ENCODE data around the gene PITPNB.

Gene PITPNB

DNA sequence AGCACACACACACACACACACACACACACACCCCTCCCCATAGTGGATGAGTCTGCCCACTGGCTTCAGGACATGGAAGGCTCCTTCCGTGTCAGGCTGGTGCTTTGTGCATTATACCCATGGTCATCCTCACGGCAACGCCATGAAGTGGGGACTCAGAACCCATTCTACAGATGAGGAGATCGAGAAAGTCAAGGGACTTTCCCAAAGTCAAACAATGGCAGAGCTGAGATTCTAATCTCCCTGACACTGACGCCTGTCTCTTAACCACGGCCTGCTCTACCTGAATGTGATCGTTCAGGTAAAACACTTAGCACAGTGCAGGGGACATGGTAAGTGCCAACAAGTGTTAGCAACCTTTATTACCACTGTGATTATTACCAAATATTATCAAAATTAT, 113.2 kb downstream of the PITPNB start:
- H3K4me3 ChIP-seq (ENCODE audit: low read length), result no peak overlapping the region
- TF ChIP-seq, protein P1, sequence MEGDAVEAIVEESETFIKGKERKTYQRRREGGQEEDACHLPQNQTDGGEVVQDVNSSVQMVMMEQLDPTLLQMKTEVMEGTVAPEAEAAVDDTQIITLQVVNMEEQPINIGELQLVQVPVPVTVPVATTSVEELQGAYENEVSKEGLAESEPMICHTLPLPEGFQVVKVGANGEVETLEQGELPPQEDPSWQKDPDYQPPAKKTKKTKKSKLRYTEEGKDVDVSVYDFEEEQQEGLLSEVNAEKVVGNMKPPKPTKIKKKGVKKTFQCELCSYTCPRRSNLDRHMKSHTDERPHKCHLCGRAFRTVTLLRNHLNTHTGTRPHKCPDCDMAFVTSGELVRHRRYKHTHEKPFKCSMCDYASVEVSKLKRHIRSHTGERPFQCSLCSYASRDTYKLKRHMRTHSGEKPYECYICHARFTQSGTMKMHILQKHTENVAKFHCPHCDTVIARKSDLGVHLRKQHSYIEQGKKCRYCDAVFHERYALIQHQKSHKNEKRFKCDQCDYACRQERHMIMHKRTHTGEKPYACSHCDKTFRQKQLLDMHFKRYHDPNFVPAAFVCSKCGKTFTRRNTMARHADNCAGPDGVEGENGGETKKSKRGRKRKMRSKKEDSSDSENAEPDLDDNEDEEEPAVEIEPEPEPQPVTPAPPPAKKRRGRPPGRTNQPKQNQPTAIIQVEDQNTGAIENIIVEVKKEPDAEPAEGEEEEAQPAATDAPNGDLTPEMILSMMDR (IDR thresholded peaks at IDR 0.05; ENCODE audit: insufficient read depth, low read depth, low read length, missing control alignments), result no peak
- DNase-seq (ENCODE audit: low read depth), result no peak

DNA sequence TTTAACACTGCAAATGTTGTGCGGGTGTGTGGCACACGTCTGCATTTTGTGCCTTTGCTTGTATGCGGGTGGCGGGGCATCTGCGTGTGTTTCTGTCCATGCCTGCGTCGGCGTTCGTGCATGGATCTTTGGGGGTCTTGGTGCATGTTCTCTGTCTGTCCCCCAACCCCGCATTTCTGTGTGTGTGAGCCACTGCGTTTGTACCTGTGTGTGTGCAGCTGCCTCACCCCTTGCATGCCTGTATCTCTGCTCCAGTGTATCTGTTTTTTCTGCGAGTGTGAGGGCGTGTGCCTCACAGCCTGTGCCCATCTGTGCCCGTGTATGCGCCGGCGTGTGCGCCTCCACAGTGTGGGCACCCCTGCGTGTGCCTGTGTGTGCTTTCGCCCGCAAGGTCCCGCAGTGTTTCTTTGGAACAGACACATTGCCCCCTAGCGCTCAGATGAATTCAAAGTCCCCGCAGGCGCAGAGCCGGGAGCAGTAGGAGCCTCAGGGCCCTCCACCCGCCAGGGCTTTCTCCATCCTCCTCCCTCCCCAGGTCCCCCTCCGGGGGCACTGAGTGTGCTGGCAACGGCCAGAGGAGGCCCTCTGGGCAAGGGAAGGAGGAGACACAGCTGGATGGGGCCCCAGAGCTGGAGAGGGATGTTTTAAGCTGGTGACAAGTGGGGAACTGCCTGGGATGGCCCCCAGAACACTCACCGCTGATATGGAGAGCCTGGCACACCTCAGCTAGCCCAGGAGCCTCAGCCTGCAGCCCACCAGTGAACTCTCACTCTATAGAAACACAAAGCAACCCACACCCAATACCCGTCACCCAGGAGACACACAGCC, 114.4 kb downstream of the PITPNB start:
- TF ChIP-seq, protein P1 (IDR thresholded peaks at IDR 0.05; ENCODE audit: insufficient read depth, low read depth, low read length, missing control alignments), result peak; percentile 63
- DNase-seq (ENCODE audit: low read depth), result peak; percentile 71
- H3K4me3 ChIP-seq (ENCODE audit: low read length), result no peak overlapping the region

DNA sequence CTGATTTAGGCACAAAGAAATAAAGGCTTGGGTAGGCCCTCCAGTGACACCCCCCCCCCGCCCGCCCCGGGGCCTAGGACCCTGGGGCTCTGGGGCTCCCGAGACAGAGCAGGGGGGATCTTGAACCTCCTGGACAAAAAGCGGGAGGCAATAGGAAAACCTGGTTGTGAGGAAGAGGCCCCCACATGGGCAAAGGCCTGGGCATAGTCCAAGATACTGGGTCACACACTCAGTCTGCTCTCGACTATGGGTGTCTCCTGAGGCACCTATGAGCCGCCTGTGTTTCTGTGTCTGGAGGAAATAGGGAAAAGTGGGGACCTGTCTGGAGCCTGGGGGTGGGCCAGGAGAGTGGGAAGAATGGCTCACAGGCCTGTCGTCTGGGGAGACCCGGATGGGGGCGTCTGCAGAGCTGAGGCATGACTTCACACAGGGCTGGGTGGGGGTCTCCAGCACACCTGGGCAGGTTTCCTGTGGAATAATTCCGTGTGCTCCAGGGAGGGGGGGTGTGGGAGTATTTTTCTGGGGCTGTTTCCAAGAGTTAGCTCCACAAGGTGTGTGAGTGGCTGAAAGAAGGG, 115.1 kb downstream of the PITPNB start:
- H3K4me3 ChIP-seq (ENCODE audit: low read length), result no peak overlapping the region
- DNase-seq (ENCODE audit: low read depth), result no peak
- TF ChIP-seq, protein P1 (IDR thresholded peaks at IDR 0.05; ENCODE audit: insufficient read depth, low read depth, low read length, missing control alignments), result no peak

DNA sequence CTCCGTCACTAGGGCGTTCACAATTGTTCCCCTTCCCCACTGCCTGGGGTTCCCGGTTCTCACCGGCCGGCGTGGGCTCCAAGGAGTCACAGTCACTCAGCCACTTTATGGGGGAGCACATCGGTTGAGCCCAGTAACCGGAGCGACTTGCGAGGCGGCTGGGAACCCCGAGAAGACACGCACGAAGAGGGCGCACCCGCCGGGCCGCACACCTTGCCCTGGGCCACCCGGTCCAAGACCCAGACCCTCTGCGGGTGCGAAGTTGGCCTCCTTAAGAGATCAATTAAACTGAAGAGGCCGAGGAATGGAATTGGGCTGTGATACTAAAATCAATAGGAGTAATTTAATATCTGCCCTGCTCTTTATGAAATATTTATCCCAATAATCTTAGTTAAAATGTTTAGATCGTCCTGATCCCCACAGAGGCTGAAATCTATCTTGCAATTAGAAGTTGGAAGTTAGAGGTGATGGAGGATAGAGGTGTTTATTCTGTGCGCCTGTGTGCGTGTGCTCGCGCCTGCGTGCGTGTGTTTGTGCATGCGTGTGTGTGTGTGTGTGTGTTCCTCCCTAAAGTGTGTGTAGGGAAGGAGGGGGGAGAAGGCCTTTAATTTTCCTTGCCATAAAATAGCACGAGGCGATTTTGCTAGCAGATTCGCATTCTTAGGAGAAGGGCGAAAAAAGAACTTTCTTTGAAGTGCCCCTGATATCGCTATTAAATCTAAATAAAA, 116.5 kb downstream of the PITPNB start:
- peak overlapping the region; percentile 68 for H3K4me3 ChIP-seq (ENCODE audit: low read length)
- DNase-seq (ENCODE audit: low read depth), result no peak
- TF ChIP-seq, protein P1 (IDR thresholded peaks at IDR 0.05; ENCODE audit: insufficient read depth, low read depth, low read length, missing control alignments), result no peak

All from epithelial cell of esophagus (primary cell).